Erythroblast (primary cell): Measurements from ENCODE around the gene AUP1.
A peak's percentile ranks its signal among the peaks of the same experiment; 100 is the strongest.

Experiments
- DNase-seq, 2 experiments: peaks; one replicate each; lab custom pipeline; 2025; lab: John Stamatoyannopoulos, UW
- GATA1 ChIP-seq: IDR thresholded peaks from 2 replicates; pipeline ENCODE4 v1.6.1; 2011; ENCODE audit warnings: low read depth, mild to moderate bottlenecking, control low read depth, low read length, moderate library complexity
- POLR2A ChIP-seq: IDR thresholded peaks from 2 replicates; pipeline ENCODE4 v1.6.1; 2011; ENCODE audit warnings: mild to moderate bottlenecking, low read length

The AUP1 gene

GRCh38 chr2:74552914-74553811 lies 23.7 kb upstream of the AUP1 start:
- peak in 1 of 2 experiments; percentile 38 for DNase-seq
- TF ChIP-seq POLR2A, result no peak
- no peak for TF ChIP-seq GATA1

GRCh38 chr2:74551942-74552913 lies 22.7 kb upstream of the AUP1 start:
- TF ChIP-seq POLR2A, result no peak
- TF ChIP-seq GATA1, result no peak
- DNase-seq, result no peak

- TF ChIP-seq GATA1, result no peak
- TF ChIP-seq POLR2A, result no peak
- no peak for DNase-seq
Observed at GRCh38 chr2:74551530-74551929, 22.0 kb upstream of the AUP1 start.

- DNase-seq, result no peak
- no peak for TF ChIP-seq GATA1
- no peak for TF ChIP-seq POLR2A
Observed at GRCh38 chr2:74550231-74550630, 20.7 kb upstream of the AUP1 start.

GRCh38 chr2:74548900-74549826 lies 19.7 kb upstream of the AUP1 start:
- peak; percentile 81 for DNase-seq
- TF ChIP-seq GATA1, result no peak
- peak; percentile 41 for TF ChIP-seq POLR2A

GRCh38 chr2:74548285-74548899 lies 18.9 kb upstream of the AUP1 start:
- TF ChIP-seq GATA1 (no peak), POLR2A (peak; percentile 44)
- DNase-seq, result no peak

- DNase-seq, result no peak
- TF ChIP-seq POLR2A, result no peak
- no peak for TF ChIP-seq GATA1
Observed at GRCh38 chr2:74546004-74546403, 16.5 kb upstream of the AUP1 start.

GRCh38 chr2:74544634-74545033 lies 15.1 kb upstream of the AUP1 start:
- DNase-seq, result no peak
- TF ChIP-seq POLR2A, result no peak
- TF ChIP-seq GATA1, result no peak

- no peak for DNase-seq
- TF ChIP-seq POLR2A (no peak), GATA1 (no peak)
Observed at GRCh38 chr2:74542978-74543377, 13.5 kb upstream of the AUP1 start.

GRCh38 chr2:74540291-74540690 lies 10.8 kb upstream of the AUP1 start:
- DNase-seq, result no peak
- TF ChIP-seq POLR2A (no peak), GATA1 (no peak)

- no peak for TF ChIP-seq POLR2A
- TF ChIP-seq GATA1, result no peak
- no peak for DNase-seq
Observed at GRCh38 chr2:74538881-74539339, 9.4 kb upstream of the AUP1 start.

GRCh38 chr2:74537140-74537539 lies 7.6 kb upstream of the AUP1 start:
- TF ChIP-seq POLR2A (no peak), GATA1 (no peak)
- DNase-seq, result no peak
